H1 (cell line): ENCODE results near the gene TRPM6.

ENCODE experiments used
- CTCF ChIP-seq, 3 experiments: IDR thresholded peaks; 1 replicate in 2 of 3; 2 replicates in 1 of 3; pipeline versions ENCODE4 v1.5.1 to v1.6.1; 2011; ENCODE audit warnings: low read length in 3 of 3, mild to moderate bottlenecking in 3 of 3, inconsistent platforms in 2 of 3, low read depth in 1 of 3, moderate library complexity in 1 of 3; ENCODE audit not compliant: insufficient read depth in 1 of 3; ENCODE audit errors: control extremely low read depth in 1 of 3
- GABPA ChIP-seq: IDR thresholded peaks from 2 replicates; pipeline ENCODE4 v1.6.1; 2011; ENCODE audit warnings: mild to moderate bottlenecking, low read length, moderate library complexity, borderline replicate concordance; ENCODE audit not compliant: insufficient read depth
- TAF1 ChIP-seq: IDR thresholded peaks from 2 replicates; pipeline ENCODE4 v1.6.1; 2011; ENCODE audit warnings: mild to moderate bottlenecking, low read depth, low read length
- ZNF274 ChIP-seq: IDR thresholded peaks from 2 replicates; pipeline ENCODE4 v1.7.0; 2012; ENCODE audit warnings: low read length, borderline replicate concordance; ENCODE audit errors: extremely low read depth

- no peak for TF ChIP-seq CTCF (IDR thresholded peaks at IDR 0.05; ENCODE audit: control extremely low read depth in 1 of 3, insufficient read depth in 1 of 3, low read depth in 1 of 3, low read length in 3 of 3)
- TF ChIP-seq TAF1, result no peak
- no peak for TF ChIP-seq GABPA
- TF ChIP-seq ZNF274, result no peak
Observed at GRCh38 chr9:74861071-74861470, 26.6 kb downstream of the TRPM6 start.
